Amniotic stem cell (primary cell): ENCODE data around the gene CSMD2.

ENCODE experiments used
- DNase-seq: peaks from one replicate; lab custom pipeline; 2025; lab: John Stamatoyannopoulos, UW

CSMD2 gene

DNA sequence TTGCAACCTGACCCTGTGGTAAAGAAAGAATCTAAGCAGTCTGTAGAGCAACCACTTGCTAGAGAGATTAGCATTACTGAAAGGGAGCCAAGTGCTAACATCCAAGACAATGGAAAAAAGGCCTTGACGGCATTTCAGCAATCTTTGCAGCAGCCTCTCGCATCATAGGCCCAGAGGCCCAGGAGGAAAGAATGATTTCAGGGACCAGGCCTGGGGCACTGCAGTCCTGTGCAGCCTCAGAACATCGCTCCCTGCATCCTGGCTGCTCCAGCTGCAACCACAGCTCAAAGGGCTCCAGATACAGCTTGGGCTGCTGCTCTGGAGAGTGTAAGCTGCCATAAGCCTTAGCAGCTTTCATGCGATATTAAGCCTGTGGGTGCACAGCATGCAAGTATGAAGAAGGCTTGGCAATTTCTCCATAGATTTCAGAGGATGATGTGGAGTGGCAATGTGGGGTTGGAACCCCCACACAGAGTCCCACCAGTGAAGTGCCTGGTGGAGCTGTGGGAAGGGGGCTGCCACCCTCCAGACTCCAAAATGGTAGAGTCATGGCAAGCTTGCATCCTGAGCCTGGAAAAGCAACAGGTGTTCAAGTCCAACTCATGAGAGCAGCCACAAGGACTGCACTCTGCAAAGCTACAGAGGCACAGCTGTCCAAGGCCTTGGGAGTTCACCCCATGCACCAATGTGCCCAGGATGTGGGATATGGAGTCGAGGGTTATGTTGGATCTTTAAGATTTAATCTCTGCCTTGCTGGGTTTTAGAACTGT lies 411.8 kb downstream of the CSMD2 start:
- no peak for DNase-seq

GRCh38 chr1:33745942-33746341 lies 419.1 kb downstream of the CSMD2 start:
- no peak for DNase-seq

DNA sequence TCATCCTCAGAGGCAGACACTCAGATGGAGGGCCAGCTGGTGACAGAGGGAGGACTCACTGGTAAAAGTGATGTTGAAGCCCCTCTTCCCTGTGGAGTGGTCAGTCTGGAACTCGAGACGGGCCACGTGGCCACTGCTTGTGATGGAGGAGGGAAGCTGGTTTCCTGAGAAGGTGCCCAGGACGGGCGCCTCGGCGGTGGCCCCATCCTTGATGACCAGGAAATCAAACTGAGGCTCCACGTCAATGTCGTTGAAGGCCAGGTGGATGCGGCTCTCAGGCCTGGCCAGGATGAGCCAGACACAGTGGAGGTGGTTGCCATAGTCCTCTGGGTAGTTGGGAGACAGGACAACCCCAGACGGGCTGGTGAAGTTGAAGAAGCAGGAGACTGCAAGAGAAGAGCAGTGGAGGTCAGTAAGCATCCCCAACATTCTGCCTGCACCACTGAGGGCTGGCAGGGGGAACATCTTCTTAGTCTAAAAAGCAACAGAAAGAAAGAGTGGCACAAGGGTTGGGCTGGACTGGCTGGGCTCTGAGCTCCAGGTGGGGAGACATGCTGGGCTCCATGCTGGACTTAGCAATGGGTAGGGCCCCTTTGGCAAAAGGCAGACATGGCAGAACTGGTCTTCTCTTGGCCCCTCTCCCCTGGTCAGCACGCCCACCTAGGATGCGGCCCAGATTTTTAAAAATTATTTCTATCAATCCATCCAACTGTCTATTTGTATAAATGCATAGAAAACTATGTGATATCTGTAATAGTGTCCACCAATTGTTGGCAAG lies 421.6 kb downstream of the CSMD2 start:
- no peak for DNase-seq

- no peak for DNase-seq
Measured at GRCh38 chr1:33742663-33743062, 422.4 kb downstream of the CSMD2 start.

DNA sequence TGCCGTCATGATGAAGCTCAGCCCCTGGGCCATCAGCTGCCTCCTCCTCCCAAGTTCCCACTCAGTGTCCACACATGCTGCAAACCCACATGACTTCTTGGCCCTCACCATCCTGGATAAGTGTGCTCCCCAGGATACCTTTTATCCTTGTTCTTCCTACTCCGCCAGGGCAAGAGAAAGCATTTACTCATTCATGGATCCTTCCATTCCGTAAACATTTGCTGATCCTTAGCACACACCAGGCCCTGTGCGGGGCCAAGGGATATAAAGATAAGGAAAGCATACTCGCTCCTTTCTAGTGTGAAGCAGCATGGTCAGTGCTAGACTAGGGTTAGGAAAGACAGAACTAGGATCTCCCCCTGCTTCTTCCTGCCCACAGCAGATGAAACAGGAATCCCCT lies 423.3 kb downstream of the CSMD2 start:
- DNase-seq = no peak

DNA sequence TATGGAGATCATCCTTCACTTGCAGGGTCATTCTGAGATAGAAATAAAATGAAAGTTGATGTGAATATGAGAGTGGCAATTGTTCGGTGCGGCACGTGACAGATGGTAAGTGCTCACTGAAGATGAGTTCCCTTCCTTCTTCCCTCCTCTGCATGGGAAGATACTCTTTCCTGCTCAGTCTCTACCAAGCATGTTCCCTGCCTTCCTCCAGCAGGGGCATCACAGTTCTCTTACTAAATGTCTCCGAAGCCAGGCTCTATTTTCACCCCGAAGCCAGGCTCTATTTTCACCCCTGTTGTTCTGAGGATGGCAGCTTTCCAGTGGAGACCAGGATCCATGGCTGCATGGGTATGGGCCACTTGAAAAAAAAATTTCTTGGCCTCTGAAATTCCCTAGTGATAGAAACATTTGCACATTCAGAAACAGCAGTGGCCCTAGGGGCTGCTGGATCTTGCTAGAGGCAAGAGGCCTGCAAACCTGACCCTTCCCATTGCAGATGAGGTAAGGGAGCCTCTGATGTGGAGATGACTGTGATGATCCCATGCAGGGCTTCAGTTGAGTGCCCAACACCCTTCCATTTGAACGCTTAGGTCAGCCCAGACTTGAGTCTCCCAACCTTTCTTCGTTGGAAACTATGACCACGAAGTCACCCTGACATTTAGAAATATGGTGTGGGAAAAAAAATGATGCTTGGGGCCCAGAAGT lies 424.8 kb downstream of the CSMD2 start:
- no peak for DNase-seq

GRCh38 chr1:33738976-33739375 lies 426.1 kb downstream of the CSMD2 start:
- no peak for DNase-seq

DNA sequence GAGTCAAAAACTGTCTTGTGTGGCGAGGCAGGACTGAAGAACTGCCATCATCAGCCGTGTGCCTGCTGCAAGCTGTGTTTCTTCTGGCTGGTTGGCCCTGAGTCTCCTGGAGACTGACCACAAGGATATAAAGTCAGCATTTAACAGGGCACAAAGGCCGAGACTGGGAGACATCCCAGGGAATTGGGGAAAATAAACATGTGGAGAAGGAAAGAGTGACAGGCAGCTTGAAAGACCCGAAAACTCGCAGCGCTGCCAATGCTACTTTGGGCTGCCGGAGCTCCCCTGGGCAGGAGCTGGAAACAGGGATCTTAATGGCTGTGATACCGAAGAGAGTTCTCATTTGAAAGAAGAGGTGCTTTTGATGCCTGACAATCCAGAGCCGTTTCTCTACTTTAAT lies 426.5 kb downstream of the CSMD2 start:
- DNase-seq = no peak

DNA sequence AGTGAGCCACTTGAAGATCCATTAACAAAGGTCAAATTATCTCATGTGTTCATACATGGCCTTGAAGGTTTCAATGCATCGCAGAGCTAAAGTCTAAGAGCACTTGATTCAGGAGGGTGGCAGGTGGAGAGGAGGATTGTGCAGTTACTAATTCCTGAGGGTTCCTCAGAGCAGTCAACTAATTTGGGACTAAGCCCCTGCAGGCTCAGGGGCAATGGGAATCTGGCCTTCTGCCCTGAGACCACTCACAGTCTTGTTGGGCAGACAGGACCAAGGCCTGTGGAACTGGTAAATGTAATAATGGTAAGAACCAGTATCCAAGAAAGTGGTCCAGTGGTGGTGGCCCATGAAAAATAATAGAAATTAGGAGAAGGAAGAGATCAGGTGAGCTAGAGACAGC lies 428.5 kb downstream of the CSMD2 start:
- no peak for DNase-seq

DNA sequence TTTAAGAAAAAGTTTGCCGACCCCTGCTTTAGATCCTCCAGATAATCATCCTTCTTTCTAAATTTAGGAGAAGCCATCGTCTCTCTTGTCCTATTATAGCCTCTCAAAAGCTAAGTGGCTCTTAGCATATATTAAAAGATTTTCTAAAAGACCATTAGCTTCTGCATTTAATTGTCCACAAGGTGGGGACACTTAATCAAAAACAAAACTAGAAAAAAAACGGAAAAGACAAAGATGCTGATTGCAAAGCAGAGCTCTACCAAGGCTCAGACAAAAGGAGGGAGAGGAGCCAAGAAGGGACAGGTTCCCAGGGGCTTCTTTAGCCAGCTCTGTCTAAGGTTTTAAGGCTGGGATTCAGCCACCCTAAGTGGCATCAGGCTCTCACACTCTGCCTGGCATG lies 429.4 kb downstream of the CSMD2 start:
- DNase-seq = no peak

GRCh38 chr1:33727310-33727709 lies 437.7 kb downstream of the CSMD2 start:
- DNase-seq = no peak

GRCh38 chr1:33726274-33726804 lies 438.7 kb downstream of the CSMD2 start:
- no peak for DNase-seq

DNA sequence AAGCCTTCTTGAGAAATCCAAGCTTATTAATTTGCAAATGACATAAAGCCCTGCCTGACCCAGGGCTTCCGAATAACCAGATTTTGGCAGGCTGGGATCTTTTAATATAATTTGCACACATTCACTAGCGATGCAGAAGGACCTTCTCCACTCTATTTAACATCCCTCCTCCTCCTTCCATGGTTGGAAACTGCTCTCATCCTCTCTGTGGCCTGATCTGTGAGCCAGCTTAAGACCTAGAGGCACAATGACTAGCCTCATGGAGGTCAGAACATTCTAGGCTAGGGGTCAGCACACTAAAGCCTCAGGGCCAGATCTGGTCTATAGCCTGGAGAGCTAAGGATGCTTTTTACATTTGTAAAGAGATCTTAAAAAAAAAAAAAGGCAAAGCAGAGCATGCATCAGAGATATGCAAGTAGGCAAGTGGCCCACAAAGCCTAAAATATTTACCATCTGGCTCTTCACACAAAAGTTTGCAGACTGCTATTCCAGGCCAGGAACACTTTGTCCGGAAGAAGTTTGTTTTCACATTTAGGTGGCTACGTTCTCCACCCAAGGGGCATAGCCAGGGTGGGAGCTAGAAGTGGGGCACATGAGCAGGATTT lies 439.4 kb downstream of the CSMD2 start:
- DNase-seq = no peak

- no peak for DNase-seq
Measured at GRCh38 chr1:33725037-33725436, 440.0 kb downstream of the CSMD2 start.

DNA sequence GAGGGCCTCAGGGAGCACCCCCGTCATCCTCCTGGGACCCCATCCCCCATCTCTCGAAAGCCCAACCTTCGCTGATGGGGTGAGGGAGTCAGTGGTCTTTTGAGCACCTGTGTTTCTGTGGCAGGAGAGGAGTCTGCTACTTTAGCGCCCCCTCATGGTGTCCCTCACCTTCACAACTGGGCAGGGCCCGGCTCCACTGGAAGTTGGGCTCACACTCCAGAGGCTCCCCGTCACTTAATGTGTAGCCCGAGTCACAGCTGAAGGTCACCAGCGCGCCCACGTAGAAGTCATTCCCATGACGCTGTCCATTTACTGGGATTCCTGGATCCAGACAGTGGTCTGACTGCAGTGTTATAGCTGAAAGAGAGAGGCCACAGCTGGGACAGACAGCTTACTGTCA lies 440.7 kb downstream of the CSMD2 start:
- no peak for DNase-seq

GRCh38 chr1:33723251-33723650 lies 441.8 kb downstream of the CSMD2 start:
- DNase-seq = no peak

DNA sequence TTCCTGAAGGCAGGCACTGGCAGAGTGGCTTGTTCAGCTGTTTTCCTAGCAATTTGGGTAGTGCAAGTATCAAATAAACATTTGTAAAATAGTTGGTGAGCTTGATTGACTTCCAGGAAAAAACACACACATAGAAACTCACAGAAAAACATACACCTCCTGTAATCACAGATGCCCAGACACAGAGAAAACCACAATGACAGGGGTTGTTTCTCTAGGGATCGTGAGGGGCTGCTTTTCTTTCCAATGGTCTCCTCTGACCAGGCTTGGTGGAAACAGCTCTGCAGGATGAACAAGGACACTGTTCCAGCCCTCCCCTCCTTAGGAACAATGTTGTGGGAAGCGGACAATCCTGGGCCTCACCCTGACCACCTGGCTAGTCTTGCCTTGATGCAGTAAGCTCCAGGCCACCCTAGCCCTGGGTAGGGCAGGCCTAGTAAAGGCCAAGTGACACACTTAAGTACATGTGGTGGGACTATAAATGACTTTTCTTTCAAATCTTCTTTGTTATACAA lies 443.7 kb downstream of the CSMD2 start:
- no peak for DNase-seq

DNA sequence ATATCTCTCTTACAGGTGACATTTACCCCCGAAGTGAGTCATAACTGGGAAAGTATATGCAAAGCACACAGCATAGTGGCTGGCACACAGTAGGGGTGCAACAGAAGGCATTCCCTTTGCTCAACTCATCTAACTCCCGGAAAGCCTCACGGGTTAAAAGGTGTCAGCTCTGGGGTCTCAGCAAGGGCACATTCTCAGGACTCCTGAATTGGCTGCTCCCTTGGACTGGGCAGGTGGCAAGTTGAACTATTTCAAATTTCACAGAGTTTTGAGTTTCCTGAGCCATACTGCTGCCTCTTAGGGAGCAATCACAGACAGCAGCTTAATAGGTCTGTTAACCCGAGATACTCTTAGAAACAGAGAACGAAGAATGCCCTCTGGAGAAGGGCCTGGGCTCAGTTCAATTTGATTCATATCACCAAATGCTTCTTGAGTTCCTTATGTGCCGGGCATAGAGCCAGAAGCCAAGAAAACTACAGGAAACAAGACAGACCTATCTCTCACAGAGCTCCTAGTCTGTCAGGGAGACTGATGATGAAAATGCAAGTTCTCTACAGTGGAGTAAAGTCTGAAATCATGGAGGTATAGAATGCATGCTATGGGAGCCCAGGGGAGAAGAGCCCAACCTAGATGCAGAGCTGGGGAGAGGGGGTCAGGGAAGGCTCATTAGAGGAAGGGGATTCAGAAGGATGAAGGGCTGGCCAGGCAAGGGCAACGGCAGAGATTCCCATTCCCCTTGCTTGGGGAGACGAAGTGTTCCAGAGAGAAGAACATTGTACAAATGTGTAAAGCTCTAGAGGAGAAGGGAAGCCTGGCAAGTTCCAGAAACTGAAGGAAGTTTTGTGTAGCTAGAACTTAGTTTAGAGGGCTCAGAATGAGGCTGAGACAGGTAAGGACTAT lies 445.0 kb downstream of the CSMD2 start:
- no peak for DNase-seq

DNA sequence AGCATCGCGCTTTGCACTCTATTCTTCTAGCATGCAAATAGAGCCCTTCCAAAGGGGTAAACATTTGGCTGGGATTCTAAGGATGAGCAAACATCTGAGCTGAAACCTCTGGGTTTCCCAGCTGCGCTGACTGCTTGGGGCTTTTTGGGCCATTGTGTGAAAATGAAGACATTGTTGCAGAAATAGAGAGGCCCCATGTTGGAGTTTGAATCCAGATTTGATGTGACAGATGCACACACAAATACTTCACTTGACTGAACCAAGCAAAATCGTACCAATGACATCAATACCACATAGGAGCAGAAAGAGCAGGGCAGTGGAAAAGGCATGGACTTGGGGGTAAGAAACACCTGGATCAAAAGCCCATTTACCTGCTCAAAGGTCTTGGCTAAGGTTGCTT lies 445.7 kb downstream of the CSMD2 start:
- no peak for DNase-seq

GRCh38 chr1:33718186-33718585 lies 446.8 kb downstream of the CSMD2 start:
- DNase-seq = no peak
